Aorta (tissue), 5 donors: ENCODE measurements around the gene MACROH2A1. TPM values are rescaled to one million over a fixed set of nuclear protein-coding genes. Genes with fewer than 3 reads are reported as not detected.

Experiments used
- ATAC-seq: fragments of 200-7000 bp; cut with Tn5 transposase; one replicate; pipeline ENCODE4 v1.9.1; 2022; ENCODE audit warnings: moderate library complexity; ENCODE audit not compliant: low FRiP score
- DNase-seq, 2 donors: peaks; one replicate each; pipeline ENCODE4 v3.0.0-alpha.2; 2020
- H3K27ac ChIP-seq, 2 donors: one replicate each; pipeline ENCODE4 v1.5.1; 2013; ENCODE audit warnings: low read length in 2 of 2, mild to moderate bottlenecking in 2 of 2, moderate library complexity in 2 of 2, control low read depth in 1 of 2, inconsistent platforms in 1 of 2, low read depth in 1 of 2
- H3K27me3 ChIP-seq, 2 donors: one replicate each; pipeline ENCODE4 v1.6.1; 2013; ENCODE audit warnings: control low read depth in 1 of 2, low read length in 1 of 2, mild to moderate bottlenecking in 1 of 2, moderate library complexity in 1 of 2; ENCODE audit not compliant: insufficient read depth in 2 of 2, control insufficient read depth in 1 of 2
- H3K36me3 ChIP-seq, 2 donors: one replicate each; pipeline ENCODE4 v1.6.1; 2013; ENCODE audit warnings: control low read depth in 1 of 2, low read length in 1 of 2, mild to moderate bottlenecking in 1 of 2; ENCODE audit not compliant: insufficient read depth in 2 of 2, control insufficient read depth in 1 of 2
- H3K4me1 ChIP-seq, 2 donors: one replicate each; pipeline ENCODE4 v1.6.1; 2013; ENCODE audit warnings: low read length in 2 of 2, control low read depth in 1 of 2, mild to moderate bottlenecking in 1 of 2, moderate library complexity in 1 of 2; ENCODE audit not compliant: insufficient read depth in 2 of 2, control insufficient read depth in 1 of 2
- H3K4me3 ChIP-seq, 2 donors: one replicate each; pipeline ENCODE4 v1.5.1; 2013; ENCODE audit warnings: low read length in 2 of 2, control low read depth in 1 of 2, mild to moderate bottlenecking in 1 of 2
- H3K9me3 ChIP-seq: one replicate; pipeline ENCODE4 v1.6.1; 2013; ENCODE audit warnings: mild to moderate bottlenecking, low read length; ENCODE audit not compliant: control insufficient read depth
- WGBS, 2 donors: extraction: QIAGEN DNeasy Blood & Tissue Kit; methylation state at CpG; one replicate each; pipeline ENCODE4 v1.1.7; 2013; 5-methylcytosine and 5-hydroxymethylcytosine counted together
- intact Hi-C, 2 donors: fragments of 100-400 bp; cut with DNase I; formaldehyde crosslinking; loops; one replicate each; pipeline versions ENCODE4 v1.14.2 to v1.15.0; 2022
- polyA plus RNA-seq, 2 donors: library from polyadenylated mRNA; stranded (reverse); fragments of 200-250 nt; gene quantifications; one replicate each; pipeline ENCODE4 v1.2.3, GENCODE V29; 2013
- total RNA-seq, 2 donors: library from RNA; stranded (reverse); fragmentation: NEBNext Ultra II Directional; extraction: Animal tissue kit (Norgen Biotek cat#: 25700); gene quantifications; one replicate each; pipeline ENCODE4 v1.2.1, GENCODE V29; 2021
- donor health status: healthy with polysubstance abuse.
- donor health status: Bipolar disorder and iron deficiency.
- donor health status: DM: no; HTN: no; CAD: no.
- donor health status: DM: no; HTN: no; CAD: no.
- donor health status: DM: yes; HTN: yes; CAD: no.

The MACROH2A1 gene
- total and polyA plus RNA-seq, 4 donors, result 79.6 to 113 (median 106) TPM

GRCh38 chr5:135308245-135308644 is 90.8 kb downstream of the MACROH2A1 start:
- Histone ChIP-seq H3K27me3 (no peaks in the 10 kb centered on the region), H3K9me3 (no peaks in the 10 kb centered on the region), H3K36me3 (no peaks in the 10 kb centered on the region), H3K4me3 (no peak overlapping the region), H3K4me1 (no peaks in the 10 kb centered on the region), H3K27ac (no peak overlapping the region)
- no peak for ATAC-seq
- intact Hi-C loops, result no loop called here
- 80 to 81% methylated on average over 7 of the region's 7 CpGs for WGBS, 2 donors
- no peak for DNase-seq

- no peaks in the 10 kb centered on the region for H3K4me1 ChIP-seq
- 85 to 86% methylated on average over 22 to 23 of the region's 23 CpGs for whole genome bisulfite sequencing, 2 donors
- intact Hi-C loops, result no loop called here
- ATAC-seq (no peak), DNase-seq (peak in 1 of 2 donors; percentile 45)
- no peaks in the 10 kb centered on the region for H3K27me3 ChIP-seq
- H3K27ac ChIP-seq, result no peak overlapping the region
- H3K9me3 ChIP-seq, result no peaks in the 10 kb centered on the region
- H3K36me3 ChIP-seq, result no peaks in the 10 kb centered on the region
- H3K4me3 ChIP-seq, result no peak overlapping the region
Observed at GRCh38 chr5:135307143-135307903, 91.7 kb downstream of the MACROH2A1 start.

- intact Hi-C loops, result no loop called here
- WGBS, 2 donors, result 86 to 92% methylated on average over 9 of the region's 9 CpGs
Observed at GRCh38 chr5:135306557-135306956, 92.5 kb downstream of the MACROH2A1 start.

GRCh38 chr5:135304352-135305221 is 94.4 kb downstream of the MACROH2A1 start:
- Histone ChIP-seq H3K27me3 (no peaks in the 10 kb centered on the region), H3K4me3 (no peak overlapping the region), H3K36me3 (no peaks in the 10 kb centered on the region), H3K9me3 (no peaks in the 10 kb centered on the region), H3K4me1 (no peaks in the 10 kb centered on the region), H3K27ac (no peak overlapping the region)
- intact Hi-C loops, result no loop called here
- DNase-seq, result peak in 1 of 2 donors; percentile 72
- no peak for ATAC-seq
- WGBS, 2 donors, result 78 to 81% methylated on average over 12 of the region's 12 CpGs

More at GRCh38 chr5:135306557-135306956, 92.5 kb downstream of the MACROH2A1 start:
- ATAC-seq (no peak), DNase-seq (no peak)
- no peaks in the 10 kb centered on the region for H3K36me3 ChIP-seq
- no peak overlapping the region for H3K27ac ChIP-seq
- H3K27me3 ChIP-seq, result no peaks in the 10 kb centered on the region
- no peaks in the 10 kb centered on the region for H3K4me1 ChIP-seq
- H3K9me3 ChIP-seq, result no peaks in the 10 kb centered on the region
- H3K4me3 ChIP-seq, result no peak overlapping the region

GRCh38 chr5:135303582-135304173 is 95.4 kb downstream of the MACROH2A1 start:
- Histone ChIP-seq H3K27ac (no peak overlapping the region), H3K36me3 (no peaks in the 10 kb centered on the region), H3K27me3 (no peaks in the 10 kb centered on the region), H3K4me3 (no peak overlapping the region), H3K9me3 (no peaks in the 10 kb centered on the region), H3K4me1 (no peaks in the 10 kb centered on the region)
- WGBS, 2 donors, result 82% methylated on average over 6 of the region's 6 CpGs
- no peak for ATAC-seq
- intact Hi-C loops, result no loop called here
- DNase-seq, result no peak

GRCh38 chr5:135296900-135297816 is 101.9 kb downstream of the MACROH2A1 start:
- Histone ChIP-seq H3K9me3 (no peaks in the 10 kb centered on the region), H3K4me3 (no peak overlapping the region), H3K4me1 (no peaks in the 10 kb centered on the region), H3K36me3 (no peaks in the 10 kb centered on the region), H3K27me3 (no peaks in the 10 kb centered on the region), H3K27ac (no peak overlapping the region)
- WGBS, 2 donors, result 95 to 99% methylated on average over 5 of the region's 5 CpGs
- no peak for ATAC-seq
- no peak for DNase-seq
- intact Hi-C loops, result no loop called here

- intact Hi-C loops, result no loop called here
Observed at GRCh38 chr5:135295852-135296251, 103.2 kb downstream of the MACROH2A1 start.

GRCh38 chr5:135294793-135295192 is 104.2 kb downstream of the MACROH2A1 start:
- H3K9me3 ChIP-seq, result no peaks in the 10 kb centered on the region
- H3K27me3 ChIP-seq, result no peaks in the 10 kb centered on the region
- H3K27ac ChIP-seq, result no peak overlapping the region
- WGBS, 2 donors, result 94 to 96% methylated on average over 4 of the region's 4 CpGs
- no peaks in the 10 kb centered on the region for H3K4me1 ChIP-seq
- H3K36me3 ChIP-seq, result no peaks in the 10 kb centered on the region
- intact Hi-C loops, result no loop called here
- H3K4me3 ChIP-seq, result no peak overlapping the region
- ATAC-seq (no peak), DNase-seq (no peak)

More at GRCh38 chr5:135295852-135296251, 103.2 kb downstream of the MACROH2A1 start:
- H3K4me3 ChIP-seq, result no peak overlapping the region
- no peaks in the 10 kb centered on the region for H3K27me3 ChIP-seq
- no peaks in the 10 kb centered on the region for H3K36me3 ChIP-seq
- H3K27ac ChIP-seq, result no peak overlapping the region
- DNase-seq (no peak), ATAC-seq (no peak)
- no peaks in the 10 kb centered on the region for H3K9me3 ChIP-seq
- H3K4me1 ChIP-seq, result no peaks in the 10 kb centered on the region
- 86 to 93% methylated on average over 2 of the region's 2 CpGs for WGBS, 2 donors
